ENCODE measurements around the gene ARHGEF40.

Gene ARHGEF40

GRCh38 chr14:21109377-21110138 lies 39.5 kb downstream of the ARHGEF40 start:
- no peak overlapping the region for H3K27ac ChIP-seq
- no peak overlapping the region for H3K4me3 ChIP-seq (ENCODE audit: low read depth, low read length)
- H3K36me3 ChIP-seq = no peaks in the 10 kb centered on the region
- no peaks in the 10 kb centered on the region for H3K9me3 ChIP-seq (ENCODE audit: severe bottlenecking)
- no peak for TF ChIP-seq CTCF (IDR thresholded peaks at IDR 0.05; ENCODE audit: low read depth, low read length)
- no peak for DNase-seq
- no peaks in the 10 kb centered on the region for H3K27me3 ChIP-seq (ENCODE audit: insufficient read depth, low read depth, severe bottlenecking)

GRCh38 chr14:21112255-21112654 lies 42.2 kb downstream of the ARHGEF40 start:
- Histone ChIP-seq H3K36me3 (no peaks in the 10 kb centered on the region), H3K27ac (no peak overlapping the region), H3K4me3 (ENCODE audit: low read depth, low read length) (no peak overlapping the region), H3K27me3 (ENCODE audit: insufficient read depth, low read depth, severe bottlenecking) (no peaks in the 10 kb centered on the region), H3K9me3 (ENCODE audit: severe bottlenecking) (no peaks in the 10 kb centered on the region)
- TF ChIP-seq CTCF (IDR thresholded peaks at IDR 0.05; ENCODE audit: low read depth, low read length) = no peak
- no peak for DNase-seq

- no peaks in the 10 kb centered on the region for H3K9me3 ChIP-seq (ENCODE audit: severe bottlenecking)
- H3K4me3 ChIP-seq (ENCODE audit: low read depth, low read length) = no peak overlapping the region
- no peak for TF ChIP-seq CTCF (IDR thresholded peaks at IDR 0.05; ENCODE audit: low read depth, low read length)
- H3K27me3 ChIP-seq (ENCODE audit: insufficient read depth, low read depth, severe bottlenecking) = no peaks in the 10 kb centered on the region
- H3K27ac ChIP-seq = no peak overlapping the region
- H3K36me3 ChIP-seq = no peaks in the 10 kb centered on the region
- no peak for DNase-seq
Observed at GRCh38 chr14:21113369-21113768, 43.3 kb downstream of the ARHGEF40 start.

- no peaks in the 10 kb centered on the region for H3K27me3 ChIP-seq (ENCODE audit: insufficient read depth, low read depth, severe bottlenecking)
- H3K36me3 ChIP-seq = no peaks in the 10 kb centered on the region
- no peak overlapping the region for H3K27ac ChIP-seq
- no peaks in the 10 kb centered on the region for H3K9me3 ChIP-seq (ENCODE audit: severe bottlenecking)
- no peak for TF ChIP-seq CTCF (IDR thresholded peaks at IDR 0.05; ENCODE audit: low read depth, low read length)
- H3K4me3 ChIP-seq (ENCODE audit: low read depth, low read length) = no peak overlapping the region
- no peak for DNase-seq
Observed at GRCh38 chr14:21118933-21119332, 48.8 kb downstream of the ARHGEF40 start.

- TF ChIP-seq CTCF (IDR thresholded peaks at IDR 0.05; ENCODE audit: low read depth, low read length) = no peak
Observed at GRCh38 chr14:21120686-21121085, 50.6 kb downstream of the ARHGEF40 start.

GRCh38 chr14:21121122-21121521 lies 51.0 kb downstream of the ARHGEF40 start:
- no peak for DNase-seq
- TF ChIP-seq CTCF (IDR thresholded peaks at IDR 0.05; ENCODE audit: low read depth, low read length) = no peak
- Histone ChIP-seq H3K27ac (no peak overlapping the region), H3K9me3 (ENCODE audit: severe bottlenecking) (no peaks in the 10 kb centered on the region), H3K4me3 (ENCODE audit: low read depth, low read length) (no peak overlapping the region), H3K36me3 (no peaks in the 10 kb centered on the region), H3K27me3 (ENCODE audit: insufficient read depth, low read depth, severe bottlenecking) (no peaks in the 10 kb centered on the region)

More at GRCh38 chr14:21120686-21121085, 50.6 kb downstream of the ARHGEF40 start:
- Histone ChIP-seq H3K27ac (no peak overlapping the region), H3K9me3 (ENCODE audit: severe bottlenecking) (no peaks in the 10 kb centered on the region), H3K27me3 (ENCODE audit: insufficient read depth, low read depth, severe bottlenecking) (no peaks in the 10 kb centered on the region), H3K36me3 (no peaks in the 10 kb centered on the region), H3K4me3 (ENCODE audit: low read depth, low read length) (no peak overlapping the region)
- no peak for DNase-seq

Measured in WERI-Rb-1 (cell line).